ENCODE data around the gene PRDM4. TPM values are rescaled to one million over a fixed set of nuclear protein-coding genes. Genes with fewer than 3 reads are reported as not detected.

PRDM4 gene
- total RNA-seq, 1 experiment from 2014 or later = 20.5 TPM

GRCh38 chr12:107788690-107789458 is 27.9 kb upstream of the PRDM4 start (continued):
- TF ChIP-seq, protein P1, sequence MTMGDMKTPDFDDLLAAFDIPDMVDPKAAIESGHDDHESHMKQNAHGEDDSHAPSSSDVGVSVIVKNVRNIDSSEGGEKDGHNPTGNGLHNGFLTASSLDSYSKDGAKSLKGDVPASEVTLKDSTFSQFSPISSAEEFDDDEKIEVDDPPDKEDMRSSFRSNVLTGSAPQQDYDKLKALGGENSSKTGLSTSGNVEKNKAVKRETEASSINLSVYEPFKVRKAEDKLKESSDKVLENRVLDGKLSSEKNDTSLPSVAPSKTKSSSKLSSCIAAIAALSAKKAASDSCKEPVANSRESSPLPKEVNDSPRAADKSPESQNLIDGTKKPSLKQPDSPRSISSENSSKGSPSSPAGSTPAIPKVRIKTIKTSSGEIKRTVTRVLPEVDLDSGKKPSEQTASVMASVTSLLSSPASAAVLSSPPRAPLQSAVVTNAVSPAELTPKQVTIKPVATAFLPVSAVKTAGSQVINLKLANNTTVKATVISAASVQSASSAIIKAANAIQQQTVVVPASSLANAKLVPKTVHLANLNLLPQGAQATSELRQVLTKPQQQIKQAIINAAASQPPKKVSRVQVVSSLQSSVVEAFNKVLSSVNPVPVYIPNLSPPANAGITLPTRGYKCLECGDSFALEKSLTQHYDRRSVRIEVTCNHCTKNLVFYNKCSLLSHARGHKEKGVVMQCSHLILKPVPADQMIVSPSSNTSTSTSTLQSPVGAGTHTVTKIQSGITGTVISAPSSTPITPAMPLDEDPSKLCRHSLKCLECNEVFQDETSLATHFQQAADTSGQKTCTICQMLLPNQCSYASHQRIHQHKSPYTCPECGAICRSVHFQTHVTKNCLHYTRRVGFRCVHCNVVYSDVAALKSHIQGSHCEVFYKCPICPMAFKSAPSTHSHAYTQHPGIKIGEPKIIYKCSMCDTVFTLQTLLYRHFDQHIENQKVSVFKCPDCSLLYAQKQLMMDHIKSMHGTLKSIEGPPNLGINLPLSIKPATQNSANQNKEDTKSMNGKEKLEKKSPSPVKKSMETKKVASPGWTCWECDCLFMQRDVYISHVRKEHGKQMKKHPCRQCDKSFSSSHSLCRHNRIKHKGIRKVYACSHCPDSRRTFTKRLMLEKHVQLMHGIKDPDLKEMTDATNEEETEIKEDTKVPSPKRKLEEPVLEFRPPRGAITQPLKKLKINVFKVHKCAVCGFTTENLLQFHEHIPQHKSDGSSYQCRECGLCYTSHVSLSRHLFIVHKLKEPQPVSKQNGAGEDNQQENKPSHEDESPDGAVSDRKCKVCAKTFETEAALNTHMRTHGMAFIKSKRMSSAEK (CRISPR knock-in tag; IDR thresholded peaks at IDR 0.05; ENCODE audit: borderline replicate concordance) = no peak
- TF ChIP-seq ZNF281 (CRISPR knock-in tag; IDR thresholded peaks at IDR 0.05) (no peak), JUN (CRISPR knock-in tag; IDR thresholded peaks at IDR 0.05) (no peak)

GRCh38 chr12:107788281-107788680 is 27.3 kb upstream of the PRDM4 start:
- POLR2A ChIA-PET = no interaction called here
- DNase-seq (ENCODE audit: low spot score) (no peak), ATAC-seq (no peak)
- CTCF ChIA-PET = interaction anchor here (0.9 kb wide), 1 partner anchor 112 kb away, joined by 5 read pairs; no protein-coding TSS in a partner anchor
- TF ChIP-seq ZNF396 (CRISPR knock-in tag; IDR thresholded peaks at IDR 0.05; ENCODE audit: borderline replicate concordance) (no peak), JAZF1 (CRISPR knock-in tag; IDR thresholded peaks at IDR 0.05) (no peak), TEAD1 (CRISPR knock-in tag; IDR thresholded peaks at IDR 0.05) (no peak), NR3C1 (CRISPR knock-in tag; conservative IDR thresholded peaks at IDR 0.05; ENCODE audit: low read depth) (no peak)
- no peak overlapping the region for H3K4me3 Mint-ChIP-seq
- H3K9me3 Mint-ChIP-seq = peaks cover 37% of the 10 kb centered on the region
- no peak overlapping the region for H3K27ac Mint-ChIP-seq
- peaks cover 21% of the 10 kb centered on the region for H3K36me3 Mint-ChIP-seq
- H3K4me1 Mint-ChIP-seq = no peaks in the 10 kb centered on the region; the same call in 1 of the 2 replicates
- H3K27me3 Mint-ChIP-seq (ENCODE audit: low read depth) = peaks cover 13% of the 10 kb centered on the region

GRCh38 chr12:107783406-107784376 is 22.8 kb upstream of the PRDM4 start:
- ChIA-PET POLR2A (no interaction called here), CTCF (interaction anchor here (0.8 to 2.5 kb wide), 2 partner anchors 102 to 129 kb away, joined by 4 to 8 read pairs; no protein-coding TSS in a partner anchor)
- H3K4me1 Mint-ChIP-seq = no peaks in the 10 kb centered on the region; the same call in 1 of the 2 replicates
- DNase-seq (ENCODE audit: low spot score) (no peak), ATAC-seq (no peak)
- H3K9me3 Mint-ChIP-seq = peaks cover 5% of the 10 kb centered on the region
- TF ChIP-seq OVOL2 (CRISPR knock-in tag; IDR thresholded peaks at IDR 0.05; ENCODE audit: borderline replicate concordance) (no peak), SMAD4 (CRISPR knock-in tag; IDR thresholded peaks at IDR 0.05) (no peak), SP1 (CRISPR knock-in tag; conservative IDR thresholded peaks at IDR 0.05) (no peak), SOX15 (CRISPR knock-in tag; IDR thresholded peaks at IDR 0.05) (no peak), NFYB (CRISPR knock-in tag; conservative IDR thresholded peaks at IDR 0.05; ENCODE audit: low read depth) (no peak), CREB1 (CRISPR knock-in tag; IDR thresholded peaks at IDR 0.05) (no peak), ZBTB21 (CRISPR knock-in tag; IDR thresholded peaks at IDR 0.05; ENCODE audit: borderline replicate concordance) (no peak), ZNF423 (CRISPR knock-in tag; IDR thresholded peaks at IDR 0.05) (no peak), MYBL2 (CRISPR knock-in tag; IDR thresholded peaks at IDR 0.05) (no peak), ZNF416 (CRISPR knock-in tag; IDR thresholded peaks at IDR 0.05) (no peak), NFATC4 (CRISPR knock-in tag; IDR thresholded peaks at IDR 0.05) (no peak), HMGA2 (CRISPR knock-in tag; IDR thresholded peaks at IDR 0.05) (no peak), PRRX2 (CRISPR knock-in tag; IDR thresholded peaks at IDR 0.05) (no peak), TCF7 (CRISPR knock-in tag; IDR thresholded peaks at IDR 0.05; ENCODE audit: low read depth) (no peak)
- TF ChIP-seq, protein P2, sequence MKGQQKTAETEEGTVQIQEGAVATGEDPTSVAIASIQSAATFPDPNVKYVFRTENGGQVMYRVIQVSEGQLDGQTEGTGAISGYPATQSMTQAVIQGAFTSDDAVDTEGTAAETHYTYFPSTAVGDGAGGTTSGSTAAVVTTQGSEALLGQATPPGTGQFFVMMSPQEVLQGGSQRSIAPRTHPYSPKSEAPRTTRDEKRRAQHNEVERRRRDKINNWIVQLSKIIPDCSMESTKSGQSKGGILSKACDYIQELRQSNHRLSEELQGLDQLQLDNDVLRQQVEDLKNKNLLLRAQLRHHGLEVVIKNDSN (CRISPR knock-in tag; IDR thresholded peaks at IDR 0.05) = no peak
- TF ChIP-seq, protein P3, sequence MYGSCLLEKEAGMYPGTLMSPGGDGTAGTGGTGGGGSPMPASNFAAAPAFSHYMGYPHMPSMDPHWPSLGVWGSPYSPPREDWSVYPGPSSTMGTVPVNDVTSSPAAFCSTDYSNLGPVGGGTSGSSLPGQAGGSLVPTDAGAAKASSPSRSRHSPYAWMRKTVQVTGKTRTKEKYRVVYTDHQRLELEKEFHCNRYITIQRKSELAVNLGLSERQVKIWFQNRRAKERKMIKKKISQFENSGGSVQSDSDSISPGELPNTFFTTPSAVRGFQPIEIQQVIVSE (CRISPR knock-in tag; IDR thresholded peaks at IDR 0.05; ENCODE audit: borderline replicate concordance) = no peak
- TF ChIP-seq, protein P4, sequence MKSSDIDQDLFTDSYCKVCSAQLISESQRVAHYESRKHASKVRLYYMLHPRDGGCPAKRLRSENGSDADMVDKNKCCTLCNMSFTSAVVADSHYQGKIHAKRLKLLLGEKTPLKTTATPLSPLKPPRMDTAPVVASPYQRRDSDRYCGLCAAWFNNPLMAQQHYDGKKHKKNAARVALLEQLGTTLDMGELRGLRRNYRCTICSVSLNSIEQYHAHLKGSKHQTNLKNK (CRISPR knock-in tag; IDR thresholded peaks at IDR 0.05) = no peak
- H3K36me3 Mint-ChIP-seq = no peaks in the 10 kb centered on the region
- no peak overlapping the region for H3K27ac Mint-ChIP-seq
- H3K27me3 Mint-ChIP-seq (ENCODE audit: low read depth) = peaks cover 19% of the 10 kb centered on the region
- H3K4me3 Mint-ChIP-seq = no peak overlapping the region
